Measurements from ENCODE around the gene PON1. TPM values are rescaled to one million over a fixed set of nuclear protein-coding genes. Genes with fewer than 3 reads are reported as not detected.

PON1 gene
- total RNA-seq, 2 experiments from 2014 or later = not detected

- H3K36me3 ChIP-seq (ENCODE audit: insufficient read depth, low read length) = no peaks in the 10 kb centered on the region
- H3K36me3 Mint-ChIP-seq (ENCODE audit: low read depth) = no peaks in the 10 kb centered on the region
- DNase-seq = no peak
- ChIA-PET CTCF (no interaction called here), POLR2A (no interaction called here)
- no peaks in the 10 kb centered on the region for H3K9me3 Mint-ChIP-seq
- H3K27ac ChIP-seq (ENCODE audit: low read depth in 1 of 2, low read length in 2 of 2) = no peak overlapping the region
- no peak overlapping the region for H3K27ac Mint-ChIP-seq
- H3K27me3 Mint-ChIP-seq = peaks cover 19% of the 10 kb centered on the region
- ATAC-seq (ENCODE audit: poor library complexity) = no peak
- H3K9me3 ChIP-seq (ENCODE audit: control insufficient read depth in 1 of 2, insufficient read depth in 1 of 2, low read length in 2 of 2) = no peaks in the 10 kb centered on the region
- no peaks in the 10 kb centered on the region for H3K4me1 ChIP-seq (ENCODE audit: insufficient read depth, low read length)
- H3K4me3 Mint-ChIP-seq = no peak overlapping the region
- peaks cover 10% of the 10 kb centered on the region for H3K4me1 Mint-ChIP-seq (ENCODE audit: low read depth)
- peaks cover 0 to 5% of the 10 kb centered on the region in 2 experiments for H3K27me3 ChIP-seq (ENCODE audit: control insufficient read depth in 1 of 2, insufficient read depth in 2 of 2, low read length in 2 of 2)
- no peak for TF ChIP-seq CTCF (IDR thresholded peaks at IDR 0.05)
- intact Hi-C loops (cut with DNase I, micrococcal nuclease) = no loop called here
- H3K4me3 ChIP-seq (ENCODE audit: low read length) = no peak overlapping the region
Measured at GRCh38 chr7:95323410-95324129, 762 bp downstream of the PON1 start.

DNA sequence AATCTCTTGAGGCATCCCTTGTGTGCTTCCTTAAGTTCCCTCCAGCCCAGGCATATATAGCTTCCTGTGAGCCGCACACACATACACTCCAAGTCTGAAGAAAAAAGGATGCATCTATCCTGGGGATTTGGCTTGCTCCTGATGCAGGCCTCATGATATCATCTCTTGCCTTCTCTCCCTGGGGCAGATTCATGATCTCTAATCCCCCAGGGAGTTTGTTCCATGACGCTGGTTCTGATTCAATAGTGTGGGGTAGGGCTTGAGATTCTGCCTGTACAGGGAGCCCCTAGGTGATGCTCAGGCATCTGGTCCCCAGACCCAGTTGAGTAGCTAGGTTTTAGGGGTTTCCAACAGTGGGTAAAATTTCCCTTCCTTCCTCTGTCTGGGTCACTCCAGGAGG is 1.5 kb downstream of the PON1 start:
- H3K27ac Mint-ChIP-seq = no peak overlapping the region
- Histone ChIP-seq H3K27me3 (ENCODE audit: control insufficient read depth in 1 of 2, insufficient read depth in 2 of 2, low read length in 2 of 2) (peaks cover 0 to 5% of the 10 kb centered on the region in 2 experiments), H3K9me3 (ENCODE audit: control insufficient read depth in 1 of 2, insufficient read depth in 1 of 2, low read length in 2 of 2) (no peaks in the 10 kb centered on the region), H3K27ac (ENCODE audit: low read depth in 1 of 2, low read length in 2 of 2) (no peak overlapping the region), H3K4me1 (ENCODE audit: insufficient read depth, low read length) (no peaks in the 10 kb centered on the region), H3K4me3 (ENCODE audit: low read length) (no peak overlapping the region), H3K36me3 (ENCODE audit: insufficient read depth, low read length) (no peaks in the 10 kb centered on the region)
- intact Hi-C loops (cut with DNase I, micrococcal nuclease) = no loop called here
- H3K4me1 Mint-ChIP-seq (ENCODE audit: low read depth) = peaks cover 10% of the 10 kb centered on the region
- TF ChIP-seq CTCF (IDR thresholded peaks at IDR 0.05) = no peak
- H3K9me3 Mint-ChIP-seq = no peaks in the 10 kb centered on the region
- no peak for DNase-seq
- H3K4me3 Mint-ChIP-seq = no peak overlapping the region
- POLR2A ChIA-PET = no interaction called here
- no peak for ATAC-seq (ENCODE audit: poor library complexity)
- peaks cover 17% of the 10 kb centered on the region for H3K27me3 Mint-ChIP-seq
- H3K36me3 Mint-ChIP-seq (ENCODE audit: low read depth) = no peaks in the 10 kb centered on the region
- CTCF ChIA-PET = no interaction called here

GRCh38 chr7:95322396-95322795 is 1.9 kb downstream of the PON1 start:
- H3K27me3 Mint-ChIP-seq = peaks cover 12% of the 10 kb centered on the region
- CTCF ChIA-PET = no interaction called here
- no peak for DNase-seq

More at GRCh38 chr7:95322396-95322795, 1.9 kb downstream of the PON1 start:
- no peak overlapping the region for H3K4me3 Mint-ChIP-seq
- no peak overlapping the region for H3K27ac ChIP-seq (ENCODE audit: low read depth in 1 of 2, low read length in 2 of 2)
- no peaks in the 10 kb centered on the region for H3K36me3 ChIP-seq (ENCODE audit: insufficient read depth, low read length)
- no peaks in the 10 kb centered on the region for H3K36me3 Mint-ChIP-seq (ENCODE audit: low read depth)
- intact Hi-C loops (cut with DNase I, micrococcal nuclease) = no loop called here
- ATAC-seq (ENCODE audit: poor library complexity) = no peak
- H3K27me3 ChIP-seq (ENCODE audit: control insufficient read depth in 1 of 2, insufficient read depth in 2 of 2, low read length in 2 of 2) = peaks cover 0 to 5% of the 10 kb centered on the region in 2 experiments
- no peak overlapping the region for H3K4me3 ChIP-seq (ENCODE audit: low read length)
- H3K9me3 ChIP-seq (ENCODE audit: control insufficient read depth in 1 of 2, insufficient read depth in 1 of 2, low read length in 2 of 2) = no peaks in the 10 kb centered on the region
- POLR2A ChIA-PET = no interaction called here
- TF ChIP-seq CTCF (IDR thresholded peaks at IDR 0.05) = no peak
- no peaks in the 10 kb centered on the region for H3K9me3 Mint-ChIP-seq
- H3K27ac Mint-ChIP-seq = no peak overlapping the region
- H3K4me1 ChIP-seq (ENCODE audit: insufficient read depth, low read length) = no peaks in the 10 kb centered on the region
- H3K4me1 Mint-ChIP-seq (ENCODE audit: low read depth) = peaks cover 10% of the 10 kb centered on the region

Measured in CD4-positive, alpha-beta T cell (primary cell).